Stimulated activated CD4-positive, alpha-beta T cell treated with anti-CD3 and anti-CD28 coated beads, Interleukin-1b, Interleukin-23, amount 100 ng/mL, for 48 hours (primary cell): Measurements from ENCODE around the gene TTN.

ENCODE experiments used
- DNase-seq: peaks from one replicate; pipeline ENCODE4 v3.0.0-alpha.2; 2020

TTN gene

GRCh38 chr2:178811045-178811444 lies 3.8 kb upstream of the TTN start:
- DNase-seq: no peak

- no peak for DNase-seq
Observed at GRCh38 chr2:178810422-178810821, 3.2 kb upstream of the TTN start.

GRCh38 chr2:178806543-178806942 lies 680 bp downstream of the TTN start:
- no peak for DNase-seq

GRCh38 chr2:178805457-178805856 lies 1.8 kb downstream of the TTN start:
- DNase-seq: no peak

- no peak for DNase-seq
Observed at GRCh38 chr2:178804791-178805190, 2.4 kb downstream of the TTN start.

GRCh38 chr2:178800510-178800909 lies 6.7 kb downstream of the TTN start:
- DNase-seq: no peak

- DNase-seq: no peak
Observed at GRCh38 chr2:178799305-178799704, 7.9 kb downstream of the TTN start.

GRCh38 chr2:178796079-178796677 lies 11.0 kb downstream of the TTN start:
- no peak for DNase-seq

GRCh38 chr2:178787934-178788333 lies 19.3 kb downstream of the TTN start:
- no peak for DNase-seq

- DNase-seq: no peak
Observed at GRCh38 chr2:178787155-178787554, 20.1 kb downstream of the TTN start.

- DNase-seq: no peak
Observed at GRCh38 chr2:178783889-178784288, 23.3 kb downstream of the TTN start.

GRCh38 chr2:178782236-178782635 lies 25.0 kb downstream of the TTN start:
- DNase-seq: no peak

GRCh38 chr2:178777577-178777976 lies 29.6 kb downstream of the TTN start:
- no peak for DNase-seq

GRCh38 chr2:178776751-178777150 lies 30.5 kb downstream of the TTN start:
- DNase-seq: no peak

GRCh38 chr2:178775975-178776374 lies 31.2 kb downstream of the TTN start:
- no peak for DNase-seq

- no peak for DNase-seq
Observed at GRCh38 chr2:178770518-178770917, 36.7 kb downstream of the TTN start.

- DNase-seq: no peak
Observed at GRCh38 chr2:178767094-178768060, 39.8 kb downstream of the TTN start.

GRCh38 chr2:178764097-178764496 lies 43.1 kb downstream of the TTN start:
- no peak for DNase-seq

GRCh38 chr2:178761759-178762371 lies 45.4 kb downstream of the TTN start:
- DNase-seq: peak; percentile 10

- DNase-seq: no peak
Observed at GRCh38 chr2:178756843-178757242, 50.4 kb downstream of the TTN start.

- DNase-seq: no peak
Observed at GRCh38 chr2:178756343-178756742, 50.9 kb downstream of the TTN start.

GRCh38 chr2:178747767-178748166 lies 59.5 kb downstream of the TTN start:
- DNase-seq: no peak

- no peak for DNase-seq
Observed at GRCh38 chr2:178734518-178734917, 72.7 kb downstream of the TTN start.

GRCh38 chr2:178733975-178734374 lies 73.2 kb downstream of the TTN start:
- DNase-seq: no peak
